HG03095 (cell line): ENCODE data around the gene TMEM183A.

Source experiments
- ATAC-seq: cut with Tn5 transposase; IDR thresholded peaks from one replicate; pipeline ENCODE4 v1.9.1; 2021; ENCODE audit warnings: moderate library complexity; ENCODE audit not compliant: unreplicated experiment

The TMEM183A gene

GRCh38 chr1:203063287-203063686 lies 56.1 kb downstream of the TMEM183A start:
- no peak for ATAC-seq

GRCh38 chr1:203065191-203065590 lies 58.0 kb downstream of the TMEM183A start:
- no peak for ATAC-seq

- no peak for ATAC-seq
Measured at GRCh38 chr1:203065986-203066385, 58.8 kb downstream of the TMEM183A start.

- no peak for ATAC-seq
Measured at GRCh38 chr1:203066965-203067364, 59.8 kb downstream of the TMEM183A start.

- no peak for ATAC-seq
Measured at GRCh38 chr1:203069030-203069747, 62.0 kb downstream of the TMEM183A start.

- ATAC-seq: no peak
Measured at GRCh38 chr1:203072002-203072602, 64.9 kb downstream of the TMEM183A start.

- ATAC-seq: no peak
Measured at GRCh38 chr1:203072911-203073310, 65.7 kb downstream of the TMEM183A start.

GRCh38 chr1:203073469-203073868 lies 66.3 kb downstream of the TMEM183A start:
- ATAC-seq: no peak
